ENCODE results near the gene CLEC1B. TPM values are rescaled to one million over a fixed set of nuclear protein-coding genes. Genes with fewer than 3 reads are reported as not detected.
A peak's percentile ranks its signal among the peaks of the same experiment; 100 is the strongest.

CLEC1B gene
- total and polyA plus RNA-seq, 2 of the 4 experiments (the other 2 are of a cell fraction) = not detected

DNA sequence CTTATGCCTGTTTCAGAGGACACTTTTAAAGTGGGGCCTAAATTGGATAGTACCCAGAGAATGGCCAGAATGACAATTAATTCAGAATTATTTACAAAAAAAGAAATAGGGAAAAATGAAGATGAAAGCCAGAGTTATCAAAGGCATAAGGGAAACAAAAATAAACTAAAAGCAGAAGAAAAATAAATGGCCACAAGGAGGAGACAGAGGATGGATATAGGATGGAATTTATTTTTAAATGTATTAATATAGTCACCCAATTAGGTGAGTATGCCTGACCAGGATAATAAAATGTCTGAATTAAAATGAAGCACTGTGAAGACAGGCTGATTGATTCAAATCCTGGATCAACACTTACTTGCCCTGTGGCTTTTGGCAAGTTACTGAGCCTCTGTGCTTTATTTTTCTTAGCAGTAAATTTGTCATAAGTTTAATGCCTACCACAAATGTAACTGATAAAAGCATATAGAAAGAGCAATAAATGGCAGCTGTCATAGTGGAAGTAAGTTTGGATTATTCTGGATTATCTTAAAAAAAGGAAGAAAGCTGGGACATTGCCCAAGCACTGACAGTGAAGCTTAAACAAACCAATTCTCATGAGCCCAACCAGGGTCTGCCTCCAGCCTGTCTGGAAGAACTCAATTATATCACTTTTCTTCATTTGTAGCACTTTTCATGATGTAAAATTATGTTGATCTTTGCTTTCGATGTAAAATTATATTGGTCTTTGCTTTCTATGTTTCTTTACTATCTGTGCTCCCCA, 35.0 kb upstream of the CLEC1B start:
- H2BK5ac ChIP-seq (ENCODE audit: low read depth, low read length, poor library complexity, severe bottlenecking) = no peak overlapping the region
- peak; percentile 18 for DNase-seq
- H3K9ac ChIP-seq (ENCODE audit: low read depth, low read length) = no peak overlapping the region
- TF ChIP-seq SMC3 (IDR thresholded peaks at IDR 0.05; ENCODE audit: low read depth, low read length) (peak; percentile 67), RFX5 (IDR thresholded peaks at IDR 0.05; ENCODE audit: low read depth, low read length) (no peak), USF2 (IDR thresholded peaks at IDR 0.05; ENCODE audit: low read depth, low read length) (no peak), FOS (IDR thresholded peaks at IDR 0.05; ENCODE audit: low read depth, low read length) (no peak), RCOR1 (IDR thresholded peaks at IDR 0.05; ENCODE audit: insufficient replicate concordance, low read length) (no peak), CEBPB (IDR thresholded peaks at IDR 0.05; ENCODE audit: low read depth, low read length) (no peak), CHD1 (IDR thresholded peaks at IDR 0.05; ENCODE audit: low read depth, low read length) (no peak), BHLHE40 (IDR thresholded peaks at IDR 0.05; ENCODE audit: low read depth, low read length) (no peak), RAD21 (IDR thresholded peaks at IDR 0.05; ENCODE audit: low read length) (peak; percentile 72), NFE2L2 (IDR thresholded peaks at IDR 0.05; ENCODE audit: low read depth, low read length) (no peak), MXI1 (IDR thresholded peaks at IDR 0.05; ENCODE audit: borderline replicate concordance, low read depth, low read length) (no peak), MAZ (IDR thresholded peaks at IDR 0.05; ENCODE audit: borderline replicate concordance, low read depth, low read length) (no peak), MAFK (IDR thresholded peaks at IDR 0.05; ENCODE audit: low read depth, low read length) (no peak)
- TF ChIP-seq, protein P1, sequence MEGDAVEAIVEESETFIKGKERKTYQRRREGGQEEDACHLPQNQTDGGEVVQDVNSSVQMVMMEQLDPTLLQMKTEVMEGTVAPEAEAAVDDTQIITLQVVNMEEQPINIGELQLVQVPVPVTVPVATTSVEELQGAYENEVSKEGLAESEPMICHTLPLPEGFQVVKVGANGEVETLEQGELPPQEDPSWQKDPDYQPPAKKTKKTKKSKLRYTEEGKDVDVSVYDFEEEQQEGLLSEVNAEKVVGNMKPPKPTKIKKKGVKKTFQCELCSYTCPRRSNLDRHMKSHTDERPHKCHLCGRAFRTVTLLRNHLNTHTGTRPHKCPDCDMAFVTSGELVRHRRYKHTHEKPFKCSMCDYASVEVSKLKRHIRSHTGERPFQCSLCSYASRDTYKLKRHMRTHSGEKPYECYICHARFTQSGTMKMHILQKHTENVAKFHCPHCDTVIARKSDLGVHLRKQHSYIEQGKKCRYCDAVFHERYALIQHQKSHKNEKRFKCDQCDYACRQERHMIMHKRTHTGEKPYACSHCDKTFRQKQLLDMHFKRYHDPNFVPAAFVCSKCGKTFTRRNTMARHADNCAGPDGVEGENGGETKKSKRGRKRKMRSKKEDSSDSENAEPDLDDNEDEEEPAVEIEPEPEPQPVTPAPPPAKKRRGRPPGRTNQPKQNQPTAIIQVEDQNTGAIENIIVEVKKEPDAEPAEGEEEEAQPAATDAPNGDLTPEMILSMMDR (conservative IDR thresholded peaks at IDR 0.05; ENCODE audit: low read depth, low read length) = peak; percentile 72

More for the DNA sequence above, 35.0 kb upstream of the CLEC1B start:
- Histone ChIP-seq H2BK15ac (ENCODE audit: low read depth, low read length) (peak overlapping the region; percentile 54; the same call in 1 of the 3 replicates), H2BK120ac (ENCODE audit: low read depth, low read length) (peak overlapping the region; percentile 36; the same call in 1 of the 2 replicates), H3K79me1 (ENCODE audit: low read depth in 1 of 2, low read length in 2 of 2) (no peaks in the 10 kb centered on the region), H3K4me1 (ENCODE audit: control insufficient read depth, insufficient read depth, low read length) (no peaks in the 10 kb centered on the region), H3K9me1 (ENCODE audit: insufficient read depth, low read length) (0 out of 2 replicates have a peak, but pooled peaks cover 5% of the 10 kb centered on the region), H3K23ac (ENCODE audit: low read depth, low read length) (no peak overlapping the region), H3K36me3 (ENCODE audit: control insufficient read depth, insufficient read depth, low read length) (no peaks in the 10 kb centered on the region), H3K4me3 (ENCODE audit: insufficient read depth, low read depth, low read length) (no peak overlapping the region), H3K14ac (replicated peaks; ENCODE audit: low read depth, low read length) (no peak overlapping the region), H2BK20ac (ENCODE audit: low read depth, low read length) (peak overlapping the region; percentile 56; the same call in 1 of the 2 replicates), H3K9me3 (ENCODE audit: control insufficient read depth, insufficient read depth, low read length) (no peaks in the 10 kb centered on the region), H4K20me1 (ENCODE audit: insufficient read depth, low read length) (no peaks in the 10 kb centered on the region), H3K18ac (ENCODE audit: low read depth, low read length) (0 out of 2 replicates have a peak overlapping the region, but pooled peaks have one; percentile 65), H4K91ac (ENCODE audit: insufficient read depth, low read depth, low read length) (no peak overlapping the region), H3K4me2 (ENCODE audit: low read depth, low read length) (no peak overlapping the region), H2AFZ (replicated peaks; ENCODE audit: low read length, poor library complexity) (no peak overlapping the region), H3K4ac (ENCODE audit: low read depth, low read length) (peak overlapping the region; percentile 30; the same call in 1 of the 2 replicates), H4K8ac (ENCODE audit: low read depth in 2 of 2, low read length in 2 of 2) (no peak overlapping the region), H2AK5ac (ENCODE audit: low read depth, low read length) (no peak overlapping the region), H3K27me3 (ENCODE audit: control insufficient read depth, insufficient read depth, low read length) (no peaks in the 10 kb centered on the region), H3K27ac (ENCODE audit: insufficient read depth, low read length) (no peak overlapping the region), H3K56ac (ENCODE audit: extremely low read depth, insufficient read depth, low read length) (no peak overlapping the region), H2AK9ac (replicated peaks; ENCODE audit: low read depth, low read length, poor library complexity) (no peak overlapping the region), H4K5ac (ENCODE audit: low read depth, low read length) (no peak overlapping the region)
- dilution Hi-C loops (cut with HindIII; ENCODE audit: low sequenced_read_pairs, unreplicated experiment) = no loop called here
- ChIA-PET CTCF (interaction anchor here (0.7 to 1.2 kb wide), 3 partner anchors 101 to 156 kb away, joined by 3 to 8 read pairs (median 3); no protein-coding TSS in a partner anchor), POLR2A (ENCODE audit: unreplicated experiment) (no interaction called here)
- no TSS peak for BruUV-seq (replicated peaks)
- WGBS, 2 experiments (ENCODE audit: extremely low coverage in 2 of 2, insufficient read length in 1 of 2) = no CpG with 5 or more reads among the region's 1 CpG
- intact Hi-C loops (cut with micrococcal nuclease) = loop anchor here (1.0 to 5.0 kb wide), 5 partner anchors 106 to 523 kb away; no protein-coding TSS in a partner anchor
- peak; percentile 50 for ATAC-seq (ENCODE audit: low read depth)
- in situ Hi-C loops (cut with MboI; ENCODE audit: low sequenced_read_pairs) = no loop called here
